Keratinocyte (primary cell): ENCODE measurements around the gene IL17RC.

Experiments used
- EZH2 ChIP-seq: IDR thresholded peaks from one replicate; pipeline ENCODE4 v1.6.1; 2012; ENCODE audit warnings: inconsistent platforms, mild to moderate bottlenecking, low read length, moderate library complexity
- TF ChIP-seq, protein P1 (sequence below), 3 experiments: IDR thresholded peaks in 1 of 3; conservative IDR thresholded peaks in 1 of 3; optimal IDR thresholded peaks in 1 of 3; 2 replicates in 2 of 3; 3 replicates in 1 of 3; pipeline versions ENCODE3 to v1.5.1; 2011; ENCODE audit warnings: low read length in 3 of 3, mild to moderate bottlenecking in 3 of 3, moderate library complexity in 2 of 3, control low read depth in 1 of 3, inconsistent platforms in 1 of 3; ENCODE audit not compliant: insufficient read depth in 2 of 3; ENCODE audit errors: extremely low read depth in 1 of 3

DNA sequence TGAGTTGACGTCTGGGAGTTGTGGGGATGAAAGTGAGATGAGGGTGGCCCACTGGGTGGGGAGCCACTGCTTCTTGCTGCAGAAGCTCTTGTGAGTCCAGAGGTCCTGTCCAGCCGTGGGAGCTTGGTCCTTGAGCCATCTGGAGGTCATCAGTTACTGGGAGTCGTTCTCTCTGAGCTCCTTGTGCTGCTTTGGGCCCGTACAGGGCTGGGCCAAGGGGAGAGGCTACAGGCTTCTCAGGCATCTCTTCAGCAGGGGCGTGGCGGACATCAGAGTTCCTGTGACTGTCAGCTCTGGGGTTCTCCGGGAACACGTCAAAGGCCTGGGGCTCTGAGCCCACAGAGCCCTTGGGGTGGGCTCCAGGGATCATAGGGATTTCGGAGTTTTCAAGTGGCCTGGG is 32.7 kb downstream of the IL17RC start:
- no peak for TF ChIP-seq EZH2
- TF ChIP-seq, protein P1, sequence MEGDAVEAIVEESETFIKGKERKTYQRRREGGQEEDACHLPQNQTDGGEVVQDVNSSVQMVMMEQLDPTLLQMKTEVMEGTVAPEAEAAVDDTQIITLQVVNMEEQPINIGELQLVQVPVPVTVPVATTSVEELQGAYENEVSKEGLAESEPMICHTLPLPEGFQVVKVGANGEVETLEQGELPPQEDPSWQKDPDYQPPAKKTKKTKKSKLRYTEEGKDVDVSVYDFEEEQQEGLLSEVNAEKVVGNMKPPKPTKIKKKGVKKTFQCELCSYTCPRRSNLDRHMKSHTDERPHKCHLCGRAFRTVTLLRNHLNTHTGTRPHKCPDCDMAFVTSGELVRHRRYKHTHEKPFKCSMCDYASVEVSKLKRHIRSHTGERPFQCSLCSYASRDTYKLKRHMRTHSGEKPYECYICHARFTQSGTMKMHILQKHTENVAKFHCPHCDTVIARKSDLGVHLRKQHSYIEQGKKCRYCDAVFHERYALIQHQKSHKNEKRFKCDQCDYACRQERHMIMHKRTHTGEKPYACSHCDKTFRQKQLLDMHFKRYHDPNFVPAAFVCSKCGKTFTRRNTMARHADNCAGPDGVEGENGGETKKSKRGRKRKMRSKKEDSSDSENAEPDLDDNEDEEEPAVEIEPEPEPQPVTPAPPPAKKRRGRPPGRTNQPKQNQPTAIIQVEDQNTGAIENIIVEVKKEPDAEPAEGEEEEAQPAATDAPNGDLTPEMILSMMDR (optimal IDR thresholded peaks at IDR 0.05 in 1 of 3, IDR thresholded peaks at IDR 0.05 in 1 of 3, conservative IDR thresholded peaks at IDR 0.05 in 1 of 3; ENCODE audit: extremely low read depth in 1 of 3, insufficient read depth in 2 of 3, low read length in 3 of 3) = no peak
